Neural progenitor cell (in vitro differentiated cells): Measurements from ENCODE around the gene ERBB4.

Source experiments
- EZH2 ChIP-seq: fragments of 200-600 bp; sonication (generic); IDR thresholded peaks from 2 replicates; pipeline ENCODE4 v1.6.1; 2017; ENCODE audit warnings: antibody characterized with exemption, mild to moderate bottlenecking, moderate library complexity
- TF ChIP-seq, protein P1 (sequence below): fragments of 200-600 bp; sonication (generic); IDR thresholded peaks from 2 replicates; pipeline ENCODE4 v1.5.1; 2017; ENCODE audit warnings: antibody characterized with exemption, mild to moderate bottlenecking

DNA sequence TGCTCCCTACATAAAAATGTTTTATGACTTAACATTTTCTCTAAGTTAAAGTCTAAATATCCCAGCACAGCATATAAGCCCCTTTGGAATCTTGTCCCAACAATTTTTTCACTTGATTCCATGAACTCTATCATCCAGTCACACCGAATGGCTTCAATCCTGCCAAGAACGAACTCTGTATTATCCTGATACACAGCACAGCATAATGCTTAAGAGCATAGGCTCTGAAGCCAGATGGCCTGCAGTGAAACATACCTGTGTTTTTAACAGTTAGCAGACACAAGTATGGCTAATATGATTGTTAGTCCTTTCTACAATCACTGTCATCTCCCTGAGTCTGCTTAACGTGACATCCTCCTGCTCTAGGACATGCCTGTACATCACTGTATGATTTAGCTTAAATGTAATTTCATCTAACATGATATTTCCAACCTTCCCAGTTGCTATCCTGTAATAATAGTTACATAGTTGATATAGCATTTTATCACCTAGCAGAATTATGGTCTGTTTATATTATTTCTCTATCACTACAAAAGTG, 669.5 kb downstream of the ERBB4 start:
- TF ChIP-seq, protein P1, sequence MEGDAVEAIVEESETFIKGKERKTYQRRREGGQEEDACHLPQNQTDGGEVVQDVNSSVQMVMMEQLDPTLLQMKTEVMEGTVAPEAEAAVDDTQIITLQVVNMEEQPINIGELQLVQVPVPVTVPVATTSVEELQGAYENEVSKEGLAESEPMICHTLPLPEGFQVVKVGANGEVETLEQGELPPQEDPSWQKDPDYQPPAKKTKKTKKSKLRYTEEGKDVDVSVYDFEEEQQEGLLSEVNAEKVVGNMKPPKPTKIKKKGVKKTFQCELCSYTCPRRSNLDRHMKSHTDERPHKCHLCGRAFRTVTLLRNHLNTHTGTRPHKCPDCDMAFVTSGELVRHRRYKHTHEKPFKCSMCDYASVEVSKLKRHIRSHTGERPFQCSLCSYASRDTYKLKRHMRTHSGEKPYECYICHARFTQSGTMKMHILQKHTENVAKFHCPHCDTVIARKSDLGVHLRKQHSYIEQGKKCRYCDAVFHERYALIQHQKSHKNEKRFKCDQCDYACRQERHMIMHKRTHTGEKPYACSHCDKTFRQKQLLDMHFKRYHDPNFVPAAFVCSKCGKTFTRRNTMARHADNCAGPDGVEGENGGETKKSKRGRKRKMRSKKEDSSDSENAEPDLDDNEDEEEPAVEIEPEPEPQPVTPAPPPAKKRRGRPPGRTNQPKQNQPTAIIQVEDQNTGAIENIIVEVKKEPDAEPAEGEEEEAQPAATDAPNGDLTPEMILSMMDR = no peak
- no peak for TF ChIP-seq EZH2
